IPS-18c (cell line): ENCODE measurements around the gene CHRM1.

Source experiments
- H3K4me3 ChIP-seq: 2 replicates; pipeline ENCODE4 v1.7.0; 2013; ENCODE audit warnings: low read depth, mild to moderate bottlenecking, low read length, moderate library complexity; ENCODE audit not compliant: insufficient read depth
- H3K9me3 ChIP-seq: one replicate; pipeline ENCODE4 v1.6.1; 2013; ENCODE audit warnings: mild to moderate bottlenecking, low read length, moderate library complexity; ENCODE audit not compliant: control insufficient read depth, insufficient read depth

The CHRM1 gene

GRCh38 chr11:62912268-62912667 is 8.9 kb downstream of the CHRM1 start:
- Histone ChIP-seq H3K4me3 (no peak overlapping the region), H3K9me3 (no peaks in the 10 kb centered on the region)

- H3K4me3 ChIP-seq: no peak overlapping the region
Observed at GRCh38 chr11:62911137-62912130, 9.7 kb downstream of the CHRM1 start.

GRCh38 chr11:62910141-62910882 is 10.9 kb downstream of the CHRM1 start:
- H3K9me3 ChIP-seq: no peaks in the 10 kb centered on the region
- H3K4me3 ChIP-seq: no peak overlapping the region; the same call in 1 of the 2 replicates

More at GRCh38 chr11:62911137-62912130, 9.7 kb downstream of the CHRM1 start:
- H3K9me3 ChIP-seq: no peaks in the 10 kb centered on the region

- H3K4me3 ChIP-seq: no peak overlapping the region
- no peaks in the 10 kb centered on the region for H3K9me3 ChIP-seq
Observed at GRCh38 chr11:62909107-62909894, 11.9 kb downstream of the CHRM1 start.

- no peak overlapping the region for H3K4me3 ChIP-seq
- H3K9me3 ChIP-seq: no peaks in the 10 kb centered on the region
Observed at GRCh38 chr11:62908468-62909072, 12.6 kb downstream of the CHRM1 start.

GRCh38 chr11:62905927-62906531 is 15.1 kb downstream of the CHRM1 start:
- Histone ChIP-seq H3K9me3 (no peaks in the 10 kb centered on the region), H3K4me3 (no peak overlapping the region)

GRCh38 chr11:62905296-62905695 is 15.9 kb downstream of the CHRM1 start:
- no peaks in the 10 kb centered on the region for H3K9me3 ChIP-seq
- H3K4me3 ChIP-seq: no peak overlapping the region

GRCh38 chr11:62902932-62903331 is 18.2 kb downstream of the CHRM1 start:
- no peak overlapping the region for H3K4me3 ChIP-seq

GRCh38 chr11:62898027-62898426 is 23.1 kb downstream of the CHRM1 start:
- Histone ChIP-seq H3K9me3 (no peaks in the 10 kb centered on the region), H3K4me3 (no peak overlapping the region)

More at GRCh38 chr11:62902932-62903331, 18.2 kb downstream of the CHRM1 start:
- H3K9me3 ChIP-seq: no peaks in the 10 kb centered on the region

- H3K9me3 ChIP-seq: no peaks in the 10 kb centered on the region
- H3K4me3 ChIP-seq: no peak overlapping the region
Observed at GRCh38 chr11:62897311-62897710, 23.9 kb downstream of the CHRM1 start.

- Histone ChIP-seq H3K9me3 (no peaks in the 10 kb centered on the region), H3K4me3 (no peak overlapping the region)
Observed at GRCh38 chr11:62896049-62896448, 25.1 kb downstream of the CHRM1 start.

- Histone ChIP-seq H3K9me3 (no peaks in the 10 kb centered on the region), H3K4me3 (no peak overlapping the region)
Observed at GRCh38 chr11:62895501-62895900, 25.7 kb downstream of the CHRM1 start.

- Histone ChIP-seq H3K9me3 (no peaks in the 10 kb centered on the region), H3K4me3 (no peak overlapping the region)
Observed at GRCh38 chr11:62892077-62892922, 28.9 kb downstream of the CHRM1 start.

GRCh38 chr11:62889484-62890437 is 31.4 kb downstream of the CHRM1 start:
- Histone ChIP-seq H3K9me3 (peaks cover 2% of the 10 kb centered on the region), H3K4me3 (no peak overlapping the region)

- no peak overlapping the region for H3K4me3 ChIP-seq
- H3K9me3 ChIP-seq: peaks cover 2% of the 10 kb centered on the region
Observed at GRCh38 chr11:62889126-62889483, 32.1 kb downstream of the CHRM1 start.
